GM10248 (cell line): ENCODE measurements around the gene ZNF728.
"Not testable (repeated sequence)": the region's sequence is repeated elsewhere in the genome, so short reads cannot be mapped to it uniquely, and the experiment has no call there.

ENCODE experiments used
- CTCF ChIA-PET: fragments of 300-600 bp; sonication (Branson Sonifier 250); formaldehyde crosslinking; extraction: SDS; loops from one replicate; lab custom pipeline; 2021; ENCODE audit warnings: antibody characterized with exemption; lab: Yijun Ruan, JAX
- POLR2A ChIA-PET: fragments of 350-650 bp; sonication (Branson Sonifier 250); formaldehyde crosslinking; extraction: SDS; loops from one replicate; lab custom pipeline; 2020; ENCODE audit warnings: antibody characterized with exemption; lab: Yijun Ruan, JAX
- DNase-seq: peaks from one replicate; pipeline ENCODE4 v3.0.0; 2012; ENCODE audit errors: extremely low spot score
- CTCF ChIP-seq: IDR thresholded peaks from 2 replicates; pipeline ENCODE4 v1.5.1; 2012; ENCODE audit warnings: mild to moderate bottlenecking, low read depth; ENCODE audit errors: extremely low read depth, missing control alignments, control extremely low read depth

ZNF728 gene

GRCh38 chr19:22976248-22976647 is 26.7 kb downstream of the ZNF728 start:
- TF ChIP-seq CTCF = no peak
- POLR2A ChIA-PET = no interaction called here
- CTCF ChIA-PET = no interaction called here
- DNase-seq = no peak

GRCh38 chr19:22975546-22976136 is 27.3 kb downstream of the ZNF728 start:
- CTCF ChIA-PET, DNase-seq, POLR2A ChIA-PET: not testable (repeated sequence)

GRCh38 chr19:22945560-22945959 is 57.4 kb downstream of the ZNF728 start:
- ChIA-PET CTCF (no interaction called here), POLR2A (no interaction called here)
- no peak for DNase-seq
- TF ChIP-seq CTCF = no peak

- ChIA-PET POLR2A (no interaction called here), CTCF (no interaction called here)
- no peak for DNase-seq
- TF ChIP-seq CTCF = no peak
These were observed 67.8 kb downstream of the ZNF728 start for GRCh38 chr19:22935151-22935550.

- POLR2A ChIA-PET, DNase-seq, CTCF ChIA-PET: not testable (repeated sequence)
These were observed 75.4 kb downstream of the ZNF728 start for GRCh38 chr19:22927576-22927975.

- DNase-seq, CTCF ChIA-PET, POLR2A ChIA-PET: not testable (repeated sequence)
These were observed 77.8 kb downstream of the ZNF728 start for GRCh38 chr19:22925181-22925580.
